Stomach (tissue), 4 donors: ENCODE data around the gene TMED7.

ENCODE experiments used
- EP300 ChIP-seq: sonication (generic); formaldehyde crosslinking; IDR thresholded peaks from one replicate; pipeline ENCODE4 v1.6.1; 2017; ENCODE audit warnings: antibody characterized with exemption
- POLR2A ChIP-seq, 4 donors: fragments of 450-650 bp; IDR thresholded peaks; one replicate each; pipeline ENCODE4 v1.6.1; 2016; ENCODE audit warnings: antibody characterized with exemption in 4 of 4, control low read depth in 2 of 4, mild to moderate bottlenecking in 1 of 4, moderate library complexity in 1 of 4
- POLR2AphosphoS5 ChIP-seq, 3 donors: sonication (generic); formaldehyde crosslinking; IDR thresholded peaks; one replicate each; pipeline ENCODE4 v1.6.1; 2016; ENCODE audit warnings: antibody characterized with exemption in 3 of 3
- TF ChIP-seq, protein P1 (sequence below), 7 experiments: fragments of 450-650 bp in 4 of 7; fragments of 200-600 bp in 3 of 7; sonication (generic) in 3 of 7; IDR thresholded peaks; one replicate each; pipeline ENCODE4 v1.5.1; 2016 to 2019; ENCODE audit warnings: antibody characterized with exemption in 7 of 7, control low read depth in 2 of 7, mild to moderate bottlenecking in 1 of 7

DNA sequence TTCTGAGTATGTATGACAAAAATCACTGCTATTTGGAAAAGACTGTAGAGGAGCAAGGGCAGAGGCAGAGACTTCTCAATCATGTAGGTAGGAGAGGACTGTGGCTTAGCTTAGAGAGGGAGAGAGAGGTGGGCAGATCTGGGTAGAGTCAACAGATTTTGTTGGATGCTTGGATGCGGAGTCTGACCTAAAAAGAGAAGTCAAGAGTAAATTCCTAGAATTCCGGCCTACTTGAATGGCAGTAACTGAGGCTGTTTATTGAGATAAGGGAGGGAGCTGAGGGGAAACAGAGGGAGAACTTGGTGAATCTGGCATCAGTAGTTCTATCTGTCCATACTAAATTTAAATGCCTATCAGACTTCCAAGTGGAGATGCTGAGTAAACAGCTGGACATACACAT is 25.9 kb downstream of the TMED7 start:
- no peak for TF ChIP-seq POLR2A (IDR thresholded peaks at IDR 0.05)
- TF ChIP-seq, protein P1, sequence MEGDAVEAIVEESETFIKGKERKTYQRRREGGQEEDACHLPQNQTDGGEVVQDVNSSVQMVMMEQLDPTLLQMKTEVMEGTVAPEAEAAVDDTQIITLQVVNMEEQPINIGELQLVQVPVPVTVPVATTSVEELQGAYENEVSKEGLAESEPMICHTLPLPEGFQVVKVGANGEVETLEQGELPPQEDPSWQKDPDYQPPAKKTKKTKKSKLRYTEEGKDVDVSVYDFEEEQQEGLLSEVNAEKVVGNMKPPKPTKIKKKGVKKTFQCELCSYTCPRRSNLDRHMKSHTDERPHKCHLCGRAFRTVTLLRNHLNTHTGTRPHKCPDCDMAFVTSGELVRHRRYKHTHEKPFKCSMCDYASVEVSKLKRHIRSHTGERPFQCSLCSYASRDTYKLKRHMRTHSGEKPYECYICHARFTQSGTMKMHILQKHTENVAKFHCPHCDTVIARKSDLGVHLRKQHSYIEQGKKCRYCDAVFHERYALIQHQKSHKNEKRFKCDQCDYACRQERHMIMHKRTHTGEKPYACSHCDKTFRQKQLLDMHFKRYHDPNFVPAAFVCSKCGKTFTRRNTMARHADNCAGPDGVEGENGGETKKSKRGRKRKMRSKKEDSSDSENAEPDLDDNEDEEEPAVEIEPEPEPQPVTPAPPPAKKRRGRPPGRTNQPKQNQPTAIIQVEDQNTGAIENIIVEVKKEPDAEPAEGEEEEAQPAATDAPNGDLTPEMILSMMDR (IDR thresholded peaks at IDR 0.05) = no peak
- no peak for TF ChIP-seq EP300
- no peak for TF ChIP-seq POLR2AphosphoS5 (IDR thresholded peaks at IDR 0.05)
